ENCODE measurements around the gene GAPDH. TPM values are rescaled to one million over a fixed set of nuclear protein-coding genes. Genes with fewer than 3 reads are reported as not detected.
"Not testable (repeated sequence)": the region's sequence is repeated elsewhere in the genome, so short reads cannot be mapped to it uniquely, and the experiment has no call there.

Gene GAPDH
- total and polyA plus RNA-seq, 10 of the 15 experiments (the other 5 are each of a cell fraction or from before 2014, with no cell fraction given), result 5,606 to 14,240 (median 9,400) TPM

GRCh38 chr12:6494968-6495367, 39.3 kb upstream of the GAPDH start:
- Histone ChIP-seq H3K27me3 (replicated peaks in 1 of 2; ENCODE audit: control insufficient read depth in 2 of 2, insufficient read depth in 2 of 2, low read length in 1 of 2) (no peaks in the 10 kb centered on the region), H3K4me1 (ENCODE audit: control insufficient read depth, insufficient read depth, low read length) (peaks cover 6% of the 10 kb centered on the region; the same call in 1 of the 2 replicates), H3K36me3 (ENCODE audit: control insufficient read depth in 2 of 2, insufficient read depth in 2 of 2, low read length in 1 of 2) (peaks cover 5 to 23% of the 10 kb centered on the region in 2 experiments), H3K4me2 (ENCODE audit: control insufficient read depth, insufficient read depth) (peak overlapping the region; percentile 88), H3K9me3 (replicated peaks; ENCODE audit: control insufficient read depth, insufficient read depth, low read length) (no peaks in the 10 kb centered on the region), H2AFZ (ENCODE audit: control insufficient read depth, low read depth, low read length) (no peak overlapping the region), H3K4me3 (peak overlapping the region; percentile 75), H3K79me2 (ENCODE audit: control insufficient read depth, insufficient read depth, low read length) (peaks cover 55% of the 10 kb centered on the region), H3K9ac (ENCODE audit: control insufficient read depth, insufficient read depth, low read length) (peak overlapping the region; percentile 95), H4K20me1 (ENCODE audit: control insufficient read depth, insufficient read depth) (no peaks in the 10 kb centered on the region), H3K27ac (ENCODE audit: control insufficient read depth, insufficient read depth) (peak overlapping the region; percentile 83)
- RAD21 ChIA-PET (ENCODE audit: unreplicated experiment), result interaction anchor here (0.9 to 2.0 kb wide), 8 partner anchors 11 to 169 kb away, joined by 3 to 9 read pairs (median 3); no protein-coding TSS in a partner anchor
- FAIRE-seq (peak; percentile 41), ATAC-seq (no peak), DNase-seq (ENCODE audit: low read depth, low spot score) (no peak)
- in situ Hi-C loops (cut with MboI) (loop anchor here (5.0 kb wide), 1 partner anchor 37 kb away; the partner anchor contains the start of gene GAPDH), intact Hi-C loops (cut with micrococcal nuclease; ENCODE audit: unreplicated experiment) (loop anchor here (5.0 kb wide), 1 partner anchor 37 kb away; the partner anchor contains the start of gene GAPDH)
- SMC1A ChIA-PET (ENCODE audit: uncharacterized antibody, unreplicated experiment), result interaction anchor here (0.7 to 4.0 kb wide), 11 partner anchors 26 to 194 kb away, joined by 3 to 23 read pairs (median 5); partner anchors contain the start of genes GAPDH and ZNF384
- TF ChIP-seq PKNOX1 (IDR thresholded peaks at IDR 0.05) (0 out of 2 replicates have a peak, but pooled peaks have one; percentile 21), RFX5 (IDR thresholded peaks at IDR 0.05; ENCODE audit: low read depth, low read length) (no peak)
- CTCF ChIA-PET, result interaction anchor here (0.8 to 3.7 kb wide), 8 partner anchors 17 to 70 kb away, joined by 3 to 15 read pairs (median 6); no protein-coding TSS in a partner anchor
- WGBS (ENCODE audit: insufficient coverage, insufficient replicate concordance, low lambda C conversion rate, missing lambda C conversion rate), result 0% methylated on average over 1 of the region's 1 CpG
- POLR2A ChIA-PET, result interaction anchor here (0.5 to 1.3 kb wide), 6 partner anchors 24 to 136 kb away, joined by 4 to 11 read pairs (median 5); partner anchors contain the start of genes GAPDH and VAMP1
- no TSS peak for BruUV-seq (replicated peaks)

GRCh38 chr12:6497291-6497690, 37.0 kb upstream of the GAPDH start:
- peaks cover 6 to 32% of the 10 kb centered on the region in 2 experiments for H3K36me3 ChIP-seq (ENCODE audit: control insufficient read depth in 2 of 2, insufficient read depth in 2 of 2, low read length in 1 of 2)
- H2AFZ ChIP-seq (ENCODE audit: control insufficient read depth, low read depth, low read length); DNase-seq (ENCODE audit: low read depth, low spot score); intact Hi-C loops (cut with micrococcal nuclease; ENCODE audit: unreplicated experiment); ATAC-seq; H3K9me3 ChIP-seq (replicated peaks; ENCODE audit: control insufficient read depth, insufficient read depth, low read length); BruUV-seq (replicated peaks); H3K27me3 ChIP-seq (replicated peaks in 1 of 2; ENCODE audit: control insufficient read depth in 2 of 2, insufficient read depth in 2 of 2, low read length in 1 of 2); FAIRE-seq; H3K9ac ChIP-seq (ENCODE audit: control insufficient read depth, insufficient read depth, low read length); H3K4me1 ChIP-seq (ENCODE audit: control insufficient read depth, insufficient read depth, low read length); H4K20me1 ChIP-seq (ENCODE audit: control insufficient read depth, insufficient read depth); H3K27ac ChIP-seq (ENCODE audit: control insufficient read depth, insufficient read depth): not testable (repeated sequence)
- ChIA-PET POLR2A (interaction anchor here (0.6 to 1.4 kb wide), 2 partner anchors 11 to 26 kb away, joined by 5 to 9 read pairs; partner anchors contain the start of gene VAMP1), RAD21 (ENCODE audit: unreplicated experiment) (interaction anchor here (1.7 kb wide), 1 partner anchor 73 kb away, joined by 5 read pairs; no protein-coding TSS in a partner anchor), CTCF (interaction anchor here (3.7 kb wide), 1 partner anchor 42 kb away, joined by 15 read pairs; no protein-coding TSS in a partner anchor), SMC1A (ENCODE audit: uncharacterized antibody, unreplicated experiment) (interaction anchor here (1.3 to 4.0 kb wide), 5 partner anchors 10 to 73 kb away, joined by 3 to 23 read pairs (median 5); no protein-coding TSS in a partner anchor)
- 86% methylated on average over 3 of the region's 3 CpGs for WGBS (ENCODE audit: insufficient coverage, insufficient replicate concordance, low lambda C conversion rate, missing lambda C conversion rate)
- peak overlapping the region; percentile 15; the same call in 1 of the 2 replicates for H3K4me2 ChIP-seq (ENCODE audit: control insufficient read depth, insufficient read depth)
- in situ Hi-C loops (cut with MboI), result loop anchor here (5.0 kb wide), 1 partner anchor 35 kb away; the partner anchor contains the start of gene GAPDH
- H3K79me2 ChIP-seq (ENCODE audit: control insufficient read depth, insufficient read depth, low read length), result peaks cover 51% of the 10 kb centered on the region
- H3K4me3 ChIP-seq, result peak overlapping the region; percentile 14; the same call in 1 of the 2 replicates
